ENCODE measurements around the gene PMM1.
"Not testable (repeated sequence)": the region's sequence is repeated elsewhere in the genome, so short reads cannot be mapped to it uniquely, and the experiment has no call there.

The PMM1 gene

DNA sequence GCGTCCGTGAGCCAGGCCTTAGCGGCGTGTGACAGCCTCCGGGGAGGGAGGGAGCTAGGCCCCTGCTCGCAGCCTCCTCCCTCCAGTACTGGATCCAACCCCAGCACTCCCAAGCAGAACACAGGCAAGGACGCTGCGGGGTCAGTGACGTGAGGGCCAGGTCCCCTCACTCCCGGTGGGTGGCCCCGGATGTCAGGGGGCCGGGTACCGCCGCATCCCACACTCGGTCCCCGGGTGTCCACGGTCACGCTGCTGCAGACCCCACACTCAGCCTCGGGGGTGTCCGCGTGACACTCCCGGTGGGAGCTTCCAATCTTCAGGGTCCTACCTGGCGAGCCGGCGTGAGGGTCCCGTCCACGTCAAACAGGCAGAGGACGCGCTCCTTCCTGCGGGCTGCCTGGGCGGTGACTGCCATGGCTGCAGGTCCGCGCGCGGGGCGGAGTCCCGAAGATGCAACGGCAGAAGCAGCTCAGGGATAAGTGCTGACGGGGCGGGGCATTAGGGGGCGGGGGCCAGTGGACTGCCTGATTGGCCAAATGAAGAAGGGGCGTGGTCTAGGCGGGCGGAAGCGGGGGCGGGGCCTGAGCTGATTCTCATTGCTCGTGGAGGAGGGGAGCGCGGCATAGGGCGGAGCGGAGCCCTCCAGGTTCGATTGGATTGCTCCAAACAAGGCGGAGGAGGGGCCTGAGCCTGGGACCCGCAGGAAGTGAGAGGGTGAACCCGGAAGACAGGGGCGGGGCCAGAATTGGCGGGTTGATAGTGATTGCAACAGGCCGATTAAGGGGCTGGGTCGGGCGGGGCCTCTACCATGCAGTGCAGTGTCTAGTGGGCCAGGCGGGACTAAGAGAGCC is at the start of gene PMM1:
PMM1 (minus strand) TSS at position 450 of the 851 bp plus-strand sequence; CDS start at position 415, 35 bp downstream.
- Histone ChIP-seq H3K27me3 (ENCODE audit: low read depth, low read length) (no peaks in the 10 kb centered on the region), H3K27ac (ENCODE audit: low read length) (peak within 1 kb of the TSS; percentile 90), H3K4me3 (ENCODE audit: low read depth in 1 of 2, low read length in 2 of 2) (peak within 1 kb of the TSS; percentile 80 to 99), H3K9me3 (ENCODE audit: control insufficient read depth in 1 of 2, low read length in 2 of 2) (no peaks in the 10 kb centered on the region), H3K36me3 (ENCODE audit: control insufficient read depth in 1 of 2, insufficient read depth in 2 of 2, low read length in 2 of 2) (peaks cover 3 to 5% of the 10 kb centered on the region in 2 donors), H3K4me1 (ENCODE audit: control insufficient read depth in 1 of 2, insufficient read depth in 2 of 2, low read length in 2 of 2) (peaks cover 0 to 14% of the 10 kb centered on the region in 2 donors)

DNA sequence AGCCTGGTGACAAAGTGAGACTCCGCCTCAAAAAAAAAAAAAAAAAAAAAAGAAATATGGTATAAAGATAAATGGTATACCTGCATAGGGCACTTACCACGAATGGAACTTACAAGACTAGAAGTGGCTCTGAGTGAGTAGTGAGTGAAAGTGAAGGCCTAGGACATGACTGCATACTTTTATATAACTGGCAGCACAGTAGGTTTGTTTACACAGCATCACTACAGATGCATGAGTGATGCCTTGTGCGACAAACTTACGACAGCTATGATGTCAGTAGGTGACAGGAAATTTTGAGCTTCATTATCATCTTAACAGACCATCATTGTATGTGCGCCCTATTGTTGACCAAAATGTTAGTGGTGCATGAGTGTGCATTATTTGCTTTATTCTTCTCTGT is 49.1 kb upstream of the PMM1 start:
- H3K4me1 ChIP-seq (ENCODE audit: control insufficient read depth in 1 of 2, insufficient read depth in 2 of 2, low read length in 2 of 2), result no peaks in the 10 kb centered on the region
- no peak overlapping the region for H3K27ac ChIP-seq (ENCODE audit: low read length)
- no peaks in the 10 kb centered on the region for H3K27me3 ChIP-seq (ENCODE audit: low read depth, low read length)
- H3K9me3 ChIP-seq (ENCODE audit: control insufficient read depth in 1 of 2, low read length in 2 of 2), result no peaks in the 10 kb centered on the region
- peaks cover 60 to 79% of the 10 kb centered on the region in 2 donors for H3K36me3 ChIP-seq (ENCODE audit: control insufficient read depth in 1 of 2, insufficient read depth in 2 of 2, low read length in 2 of 2)
- no peak overlapping the region for H3K4me3 ChIP-seq (ENCODE audit: low read depth in 1 of 2, low read length in 2 of 2)

DNA sequence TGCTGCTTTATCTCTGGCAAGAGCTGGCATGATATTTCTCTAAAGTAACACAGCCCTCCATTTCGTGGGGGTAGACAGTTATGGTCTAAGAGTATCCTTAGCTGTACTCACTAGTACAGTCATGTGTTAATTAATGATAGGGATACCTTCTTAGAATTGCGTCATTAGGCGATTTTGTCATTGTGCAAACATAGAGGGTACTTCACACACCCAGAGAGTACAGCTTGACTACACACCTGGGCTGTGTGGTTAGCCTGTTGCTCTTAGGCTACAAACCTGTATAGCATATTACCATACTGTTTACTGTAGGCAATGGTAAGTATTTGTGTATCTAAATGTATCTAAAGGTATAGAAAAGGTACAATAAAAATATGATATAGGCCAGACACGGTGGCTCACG is 48.5 kb upstream of the PMM1 start:
- Histone ChIP-seq H3K4me1 (ENCODE audit: control insufficient read depth in 1 of 2, insufficient read depth in 2 of 2, low read length in 2 of 2) (no peaks in the 10 kb centered on the region), H3K4me3 (ENCODE audit: low read depth in 1 of 2, low read length in 2 of 2) (no peak overlapping the region), H3K27me3 (ENCODE audit: low read depth, low read length) (no peaks in the 10 kb centered on the region), H3K27ac (ENCODE audit: low read length) (no peak overlapping the region), H3K9me3 (ENCODE audit: control insufficient read depth in 1 of 2, low read length in 2 of 2) (no peaks in the 10 kb centered on the region), H3K36me3 (ENCODE audit: control insufficient read depth in 1 of 2, insufficient read depth in 2 of 2, low read length in 2 of 2) (peaks cover 60 to 81% of the 10 kb centered on the region in 2 donors)

DNA sequence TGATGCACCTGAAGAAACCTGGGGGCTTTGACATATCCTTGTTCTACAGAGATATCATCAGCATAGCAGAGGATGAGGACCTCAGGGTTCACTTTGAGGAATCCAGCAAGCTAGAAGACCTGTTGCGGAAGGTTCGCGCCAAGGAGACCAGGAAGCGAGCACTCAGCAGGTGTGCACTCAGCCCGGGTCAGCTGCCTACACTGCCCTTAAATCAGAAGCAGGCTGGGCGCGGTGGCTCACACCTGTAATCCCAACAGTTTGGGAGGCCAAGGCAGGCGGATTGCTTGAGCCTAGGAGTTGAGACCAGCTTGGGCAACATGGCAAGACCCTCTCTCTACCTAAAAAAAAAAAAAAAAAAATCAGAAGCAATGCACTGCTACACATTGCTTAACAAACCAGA is 48.0 kb upstream of the PMM1 start:
- H3K27ac ChIP-seq (ENCODE audit: low read length); H3K9me3 ChIP-seq (ENCODE audit: control insufficient read depth in 1 of 2, low read length in 2 of 2); H3K27me3 ChIP-seq (ENCODE audit: low read depth, low read length); H3K4me1 ChIP-seq (ENCODE audit: control insufficient read depth in 1 of 2, insufficient read depth in 2 of 2, low read length in 2 of 2); H3K4me3 ChIP-seq (ENCODE audit: low read depth in 1 of 2, low read length in 2 of 2): not testable (repeated sequence)
- peaks cover 56 to 76% of the 10 kb centered on the region in 2 donors for H3K36me3 ChIP-seq (ENCODE audit: control insufficient read depth in 1 of 2, insufficient read depth in 2 of 2, low read length in 2 of 2)

DNA sequence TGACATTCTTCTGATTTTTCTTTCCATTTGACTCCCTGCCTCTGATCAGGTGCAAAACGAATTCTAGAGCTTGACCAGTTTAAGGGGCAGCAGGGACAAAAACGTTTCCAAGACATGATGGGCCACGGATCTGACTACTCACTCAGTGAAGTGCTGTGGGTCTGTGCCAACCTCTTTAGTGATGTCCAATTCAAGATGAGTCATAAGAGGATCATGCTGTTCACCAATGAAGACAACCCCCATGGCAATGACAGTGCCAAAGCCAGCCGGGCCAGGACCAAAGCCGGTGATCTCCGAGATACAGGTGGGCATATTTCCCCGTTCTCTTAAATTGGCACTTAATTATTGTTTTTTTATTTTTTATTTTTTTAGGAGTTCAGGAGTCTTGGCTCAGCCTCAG is 46.8 kb upstream of the PMM1 start:
- Histone ChIP-seq H3K4me3 (ENCODE audit: low read depth in 1 of 2, low read length in 2 of 2) (no peak overlapping the region), H3K36me3 (ENCODE audit: control insufficient read depth in 1 of 2, insufficient read depth in 2 of 2, low read length in 2 of 2) (peaks cover 45 to 64% of the 10 kb centered on the region in 2 donors), H3K27ac (ENCODE audit: low read length) (no peak overlapping the region), H3K4me1 (ENCODE audit: control insufficient read depth in 1 of 2, insufficient read depth in 2 of 2, low read length in 2 of 2) (no peaks in the 10 kb centered on the region), H3K27me3 (ENCODE audit: low read depth, low read length) (no peaks in the 10 kb centered on the region), H3K9me3 (ENCODE audit: control insufficient read depth in 1 of 2, low read length in 2 of 2) (no peaks in the 10 kb centered on the region)

DNA sequence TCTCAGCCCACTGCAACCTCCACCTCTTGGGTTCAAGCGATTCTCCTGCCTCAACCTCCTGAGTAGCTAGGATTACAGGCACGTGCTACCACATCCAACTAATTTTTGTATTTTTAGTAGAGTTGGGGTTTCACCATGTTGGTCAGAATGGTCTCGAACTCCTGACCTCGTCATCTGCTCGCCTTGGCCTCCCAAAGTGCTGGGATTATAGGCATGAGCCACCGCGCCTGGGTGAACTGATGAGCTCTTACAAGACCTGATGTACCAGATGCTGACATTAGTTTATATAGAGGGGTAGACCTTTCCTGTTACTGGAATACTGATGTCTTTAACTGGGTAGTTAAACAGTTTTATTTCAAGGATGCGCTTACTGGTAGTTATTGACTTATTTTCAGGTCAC is 45.0 kb upstream of the PMM1 start:
- H3K4me3 ChIP-seq (ENCODE audit: low read depth in 1 of 2, low read length in 2 of 2); H3K9me3 ChIP-seq (ENCODE audit: control insufficient read depth in 1 of 2, low read length in 2 of 2); H3K27me3 ChIP-seq (ENCODE audit: low read depth, low read length); H3K27ac ChIP-seq (ENCODE audit: low read length); H3K4me1 ChIP-seq (ENCODE audit: control insufficient read depth in 1 of 2, insufficient read depth in 2 of 2, low read length in 2 of 2): not testable (repeated sequence)
- H3K36me3 ChIP-seq (ENCODE audit: control insufficient read depth in 1 of 2, insufficient read depth in 2 of 2, low read length in 2 of 2), result peaks cover 37 to 54% of the 10 kb centered on the region in 2 donors

DNA sequence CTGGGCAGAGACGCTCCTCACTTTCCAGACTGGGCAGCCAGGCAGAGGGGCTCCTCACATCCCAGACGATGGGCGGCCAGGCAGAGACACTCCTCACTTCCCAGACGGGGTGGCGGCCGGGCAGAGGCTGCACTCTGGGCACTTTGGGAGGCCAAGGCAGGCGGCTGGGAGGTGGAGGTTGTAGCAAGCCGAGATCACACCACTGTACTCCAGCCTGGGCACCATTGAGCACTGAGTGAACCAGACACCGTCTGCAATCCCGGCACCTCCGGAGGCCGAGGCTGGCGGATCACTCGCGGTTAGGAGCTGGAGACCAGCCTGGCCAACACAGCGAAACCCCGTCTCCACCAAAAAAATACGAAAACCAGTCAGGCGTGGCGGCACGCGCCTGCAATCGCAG is 42.0 kb upstream of the PMM1 start:
- not testable (repeated sequence) for H3K4me1 ChIP-seq (ENCODE audit: control insufficient read depth in 1 of 2, insufficient read depth in 2 of 2, low read length in 2 of 2); H3K9me3 ChIP-seq (ENCODE audit: control insufficient read depth in 1 of 2, low read length in 2 of 2); H3K27me3 ChIP-seq (ENCODE audit: low read depth, low read length); H3K27ac ChIP-seq (ENCODE audit: low read length); H3K4me3 ChIP-seq (ENCODE audit: low read depth in 1 of 2, low read length in 2 of 2)
- peaks cover 35 to 48% of the 10 kb centered on the region in 2 donors for H3K36me3 ChIP-seq (ENCODE audit: control insufficient read depth in 1 of 2, insufficient read depth in 2 of 2, low read length in 2 of 2)

DNA sequence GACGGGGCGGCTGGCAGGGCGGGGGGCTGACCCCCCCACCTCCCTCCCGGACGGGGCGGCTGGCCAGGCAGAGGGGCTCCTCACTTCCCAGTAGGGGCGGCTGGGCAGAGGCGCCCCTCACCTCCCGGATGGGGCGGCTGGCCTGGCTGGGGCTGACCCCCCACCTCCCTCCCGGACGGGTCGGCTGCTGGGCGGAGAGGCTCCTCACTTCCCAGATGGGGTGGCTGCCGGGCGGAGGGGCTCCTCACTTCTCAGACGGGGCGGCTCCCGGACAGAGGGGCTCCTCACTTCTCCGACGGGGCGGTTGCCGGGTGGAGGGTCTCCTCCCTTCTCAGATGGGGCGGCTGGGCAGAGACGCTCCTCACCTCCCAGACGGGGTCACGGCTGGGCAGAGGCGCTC is 41.5 kb upstream of the PMM1 start:
- not testable (repeated sequence) for H3K4me3 ChIP-seq (ENCODE audit: low read depth in 1 of 2, low read length in 2 of 2); H3K27ac ChIP-seq (ENCODE audit: low read length); H3K9me3 ChIP-seq (ENCODE audit: control insufficient read depth in 1 of 2, low read length in 2 of 2); H3K4me1 ChIP-seq (ENCODE audit: control insufficient read depth in 1 of 2, insufficient read depth in 2 of 2, low read length in 2 of 2); H3K27me3 ChIP-seq (ENCODE audit: low read depth, low read length)
- H3K36me3 ChIP-seq (ENCODE audit: control insufficient read depth in 1 of 2, insufficient read depth in 2 of 2, low read length in 2 of 2), result peaks cover 30 to 43% of the 10 kb centered on the region in 2 donors

DNA sequence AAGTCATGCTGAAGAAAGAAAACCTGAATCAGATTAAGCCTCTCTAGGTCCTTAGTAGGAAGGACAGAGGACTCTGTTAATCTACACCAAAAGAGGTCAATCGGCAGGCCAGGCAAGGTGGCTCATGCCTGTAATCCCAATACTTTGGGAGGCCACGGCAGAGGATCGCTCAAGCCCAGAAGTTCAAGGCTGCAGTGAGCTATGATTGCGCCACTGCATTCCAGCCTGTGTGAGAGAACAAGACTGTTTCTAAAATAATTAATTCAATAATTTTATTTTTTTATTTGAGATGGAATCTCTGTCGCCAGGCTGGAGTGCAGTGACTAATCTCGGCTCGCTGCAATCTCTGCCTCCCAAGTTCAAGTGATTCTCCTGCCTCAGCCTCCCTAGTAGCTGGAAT is 35.9 kb upstream of the PMM1 start:
- H3K27me3 ChIP-seq (ENCODE audit: low read depth, low read length), result no peaks in the 10 kb centered on the region
- H3K36me3 ChIP-seq (ENCODE audit: control insufficient read depth in 1 of 2, insufficient read depth in 2 of 2, low read length in 2 of 2), result peaks cover 16 to 47% of the 10 kb centered on the region in 2 donors
- H3K4me3 ChIP-seq (ENCODE audit: low read depth in 1 of 2, low read length in 2 of 2), result no peak overlapping the region
- peaks cover 6 to 17% of the 10 kb centered on the region in 2 donors for H3K4me1 ChIP-seq (ENCODE audit: control insufficient read depth in 1 of 2, insufficient read depth in 2 of 2, low read length in 2 of 2)
- no peaks in the 10 kb centered on the region for H3K9me3 ChIP-seq (ENCODE audit: control insufficient read depth in 1 of 2, low read length in 2 of 2)
- no peak overlapping the region for H3K27ac ChIP-seq (ENCODE audit: low read length)

DNA sequence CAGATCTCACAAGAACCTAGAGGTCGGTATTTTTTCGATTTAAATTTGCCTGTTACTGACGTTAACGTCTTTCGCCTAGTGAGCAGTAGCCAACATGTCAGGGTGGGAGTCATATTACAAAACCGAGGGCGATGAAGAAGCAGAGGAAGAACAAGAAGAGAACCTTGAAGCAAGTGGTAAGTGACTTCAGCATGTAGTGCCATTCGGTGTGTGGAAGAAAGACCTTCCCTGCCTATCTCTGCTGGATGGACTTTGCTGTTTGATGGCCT is 32.2 kb upstream of the PMM1 start:
- H3K27ac ChIP-seq (ENCODE audit: low read length), result peak overlapping the region; percentile 96
- H3K27me3 ChIP-seq (ENCODE audit: low read depth, low read length), result no peaks in the 10 kb centered on the region
- H3K36me3 ChIP-seq (ENCODE audit: control insufficient read depth in 1 of 2, insufficient read depth in 2 of 2, low read length in 2 of 2), result peaks cover 0 to 24% of the 10 kb centered on the region in 2 donors
- peaks cover 14 to 28% of the 10 kb centered on the region in 2 donors for H3K4me1 ChIP-seq (ENCODE audit: control insufficient read depth in 1 of 2, insufficient read depth in 2 of 2, low read length in 2 of 2)
- H3K4me3 ChIP-seq (ENCODE audit: low read depth in 1 of 2, low read length in 2 of 2), result peak overlapping the region; percentile 86 to 88
- H3K9me3 ChIP-seq (ENCODE audit: control insufficient read depth in 1 of 2, low read length in 2 of 2), result no peaks in the 10 kb centered on the region

DNA sequence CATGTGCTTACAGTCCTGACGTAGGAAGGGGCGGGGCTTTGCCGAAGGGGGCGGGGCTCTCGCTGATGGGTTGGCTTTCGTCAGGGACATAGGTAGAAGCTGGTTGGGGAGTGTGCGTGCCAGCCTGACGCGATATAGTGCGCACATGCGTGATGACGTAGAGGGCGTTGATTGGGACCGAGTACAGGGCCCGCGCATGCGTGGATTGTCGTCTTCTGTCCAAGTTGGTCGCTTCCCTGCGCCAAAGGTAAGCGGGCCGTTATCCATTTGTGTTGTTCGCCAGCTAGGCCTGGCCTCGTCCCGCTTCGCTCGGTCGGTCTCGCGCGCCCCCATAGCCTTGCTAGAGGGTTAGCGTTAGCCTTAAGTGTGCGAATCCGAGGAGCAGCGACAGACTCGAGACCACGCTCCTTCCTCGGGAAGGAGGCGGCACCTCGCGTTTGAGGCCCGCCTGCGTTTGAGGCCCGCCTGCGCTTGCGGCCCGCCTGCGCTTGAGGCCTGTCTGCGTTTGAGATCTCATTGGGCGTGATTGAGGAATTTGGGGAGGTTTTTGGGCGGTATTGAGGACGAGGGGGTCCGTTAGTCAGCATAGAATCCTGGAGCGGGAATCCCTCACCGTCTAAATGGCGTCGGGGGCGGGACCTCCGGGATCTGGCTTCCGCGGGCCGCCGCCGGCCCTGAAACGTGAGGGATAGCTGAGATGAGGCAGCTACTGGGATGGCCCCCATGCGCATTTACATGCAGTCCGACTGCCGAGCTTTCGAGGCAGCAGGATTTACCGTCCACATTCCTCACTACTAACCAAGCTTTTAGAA is 31.7 kb upstream of the PMM1 start, which contains the start of gene XRCC6:
XRCC6 (plus strand) TSS at position 197 of the 812 bp plus-strand sequence. CDS start 710 bp downstream, outside the sequence.
- H3K4me3 ChIP-seq (ENCODE audit: low read depth in 1 of 2, low read length in 2 of 2), result peak within 1 kb of the TSS; percentile 86 to 88
- H3K4me1 ChIP-seq (ENCODE audit: control insufficient read depth in 1 of 2, insufficient read depth in 2 of 2, low read length in 2 of 2), result peaks cover 14 to 28% of the 10 kb centered on the region in 2 donors
- peaks cover 0 to 24% of the 10 kb centered on the region in 2 donors for H3K36me3 ChIP-seq (ENCODE audit: control insufficient read depth in 1 of 2, insufficient read depth in 2 of 2, low read length in 2 of 2)
- no peaks in the 10 kb centered on the region for H3K27me3 ChIP-seq (ENCODE audit: low read depth, low read length)
- H3K9me3 ChIP-seq (ENCODE audit: control insufficient read depth in 1 of 2, low read length in 2 of 2), result no peaks in the 10 kb centered on the region
- peak within 1 kb of the TSS; percentile 96 for H3K27ac ChIP-seq (ENCODE audit: low read length)

Measured in muscle layer of duodenum (tissue), 2 donors.